T-helper 17 cell (primary cell): ENCODE measurements around the gene APCDD1L. TPM values are rescaled to one million over a fixed set of nuclear protein-coding genes. Genes with fewer than 3 reads are reported as not detected.
"Not testable (repeated sequence)": the region's sequence is repeated elsewhere in the genome, so short reads cannot be mapped to it uniquely, and the experiment has no call there.

Source experiments
- ATAC-seq: fragments of 150-1000 bp; cut with Tn5 transposase; 2 replicates; pipeline ENCODE4 v1.10.0; 2021; ENCODE audit warnings: mild to moderate bottlenecking, moderate library complexity
- DNase-seq, 3 donors: peaks; one replicate each; pipeline versions ENCODE4 v3.0.0 to v3.0.0-alpha.2; 2020 to 2021
- H3K9me3 ChIP-seq: one replicate; pipeline ENCODE4 v1.7.0; 2013; ENCODE audit warnings: low read length, mild to moderate bottlenecking; ENCODE audit not compliant: control insufficient read depth, poor library complexity, severe bottlenecking
- H3K27ac Mint-ChIP-seq: one replicate; pipeline ENCODE4 v1.8.0; 2022; ENCODE audit warnings: mild to moderate bottlenecking, moderate library complexity, mixed read lengths
- H3K27me3 Mint-ChIP-seq: one replicate; pipeline ENCODE4 v1.8.0; 2022; ENCODE audit warnings: mixed read lengths
- H3K36me3 Mint-ChIP-seq: one replicate; pipeline ENCODE4 v1.8.0; 2022; ENCODE audit warnings: low read depth, mixed read lengths
- H3K4me1 Mint-ChIP-seq: one replicate; pipeline ENCODE4 v1.8.0; 2022; ENCODE audit warnings: mild to moderate bottlenecking, mixed read lengths
- H3K4me3 Mint-ChIP-seq: one replicate; pipeline ENCODE4 v1.8.0; 2022; ENCODE audit warnings: mild to moderate bottlenecking, moderate library complexity, mixed read lengths
- total RNA-seq, 4 donors: library from RNA in 2 of 4; stranded (reverse) in 2 of 4; gene quantifications; one replicate each; pipeline ENCODE4 v1.2.3 and lab custom pipeline; 2022 to 2026

APCDD1L gene
- total RNA-seq, 2 donors from 2014 or later = not detected

DNA sequence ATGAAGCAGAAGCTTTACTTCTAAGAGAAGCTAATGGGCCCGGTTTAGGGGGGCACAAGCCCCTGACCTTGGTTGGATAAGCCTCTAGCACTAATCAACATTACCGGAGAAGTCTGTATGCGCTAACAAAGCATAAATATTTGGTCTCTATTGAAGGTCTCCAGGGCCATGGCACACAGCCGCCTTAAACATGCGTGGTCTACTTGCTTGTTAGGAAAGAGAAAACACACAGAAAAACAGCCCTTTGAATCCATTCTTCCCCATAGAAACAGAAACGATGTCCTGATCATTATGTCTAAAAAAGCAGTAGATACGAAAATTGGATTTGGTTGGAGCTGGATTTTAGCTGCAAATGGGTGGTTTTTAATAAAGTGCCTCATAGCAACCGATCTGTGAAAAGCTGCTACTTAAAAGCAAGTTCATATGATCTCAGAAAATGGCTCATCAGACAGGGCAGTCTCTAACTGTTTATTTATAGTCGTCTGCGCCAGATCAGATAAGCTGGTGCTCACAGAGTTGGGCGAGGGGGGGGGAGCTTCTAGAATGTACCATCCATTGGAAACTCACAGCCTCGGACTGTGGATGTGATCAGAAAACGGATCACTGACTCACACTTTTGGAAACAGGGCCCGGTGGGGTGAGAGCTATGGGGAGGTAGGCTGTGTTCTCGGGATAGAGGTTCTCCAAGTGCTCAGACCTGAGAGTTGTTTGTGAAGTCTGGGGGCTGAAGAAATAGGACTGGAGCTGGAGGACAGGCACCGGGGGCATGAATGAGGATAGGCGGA lies 35.3 kb upstream of the APCDD1L start:
- Mint-ChIP-seq H3K27me3 (peaks cover 68% of the 10 kb centered on the region), H3K4me3 (no peak overlapping the region), H3K4me1 (peaks cover 3% of the 10 kb centered on the region), H3K36me3 (peaks cover 8% of the 10 kb centered on the region), H3K27ac (no peak overlapping the region)
- no peaks in the 10 kb centered on the region for H3K9me3 ChIP-seq
- ATAC-seq (no peak), DNase-seq (no peak)

DNA sequence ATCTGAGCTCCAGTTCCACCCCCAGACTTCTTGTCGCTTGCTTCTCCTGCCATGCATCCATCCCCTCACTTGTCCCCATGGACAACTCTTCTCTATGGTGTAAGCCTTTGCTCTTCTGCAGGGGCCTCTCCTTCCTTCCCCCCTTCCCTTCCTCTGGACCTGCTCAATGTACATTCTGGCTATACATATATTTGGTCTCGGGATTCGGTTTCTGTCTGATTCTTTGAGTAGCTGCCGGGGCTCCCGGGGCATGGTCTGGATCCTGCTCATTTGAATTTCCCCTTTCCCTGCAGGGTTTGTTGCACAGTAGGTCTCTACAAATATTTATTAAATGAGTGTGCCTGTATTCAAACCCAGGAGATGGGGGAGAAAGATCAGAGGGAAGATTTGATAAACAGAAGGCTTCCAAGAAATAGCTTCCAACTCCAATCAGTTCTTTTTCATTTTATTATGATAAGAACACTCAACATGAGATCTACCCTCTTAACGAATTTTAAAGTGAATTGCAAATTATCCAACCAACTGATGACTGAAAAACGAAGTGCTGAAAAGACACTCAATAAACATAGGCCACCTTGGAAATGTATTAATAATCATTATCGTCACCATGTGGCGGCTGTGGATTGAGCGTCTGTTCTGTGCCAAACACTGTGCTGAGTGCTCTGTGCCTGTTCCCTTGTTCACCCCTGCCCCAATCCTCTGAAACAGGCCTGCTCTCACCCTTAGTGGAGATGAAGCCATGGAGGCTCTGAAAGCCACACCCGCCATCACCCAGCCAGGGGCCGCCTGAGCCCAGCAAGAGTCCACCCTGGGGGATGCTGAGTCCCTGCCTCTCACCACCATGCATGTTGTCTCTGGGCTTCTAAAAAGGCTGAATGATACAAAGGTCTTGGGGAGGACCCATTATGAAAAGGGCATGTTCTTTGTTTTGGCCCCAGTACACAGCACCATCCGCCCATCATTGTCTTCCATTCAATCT lies 34.3 kb upstream of the APCDD1L start:
- H3K27ac Mint-ChIP-seq = no peak overlapping the region
- H3K36me3 Mint-ChIP-seq = peaks cover 8% of the 10 kb centered on the region
- H3K4me3 Mint-ChIP-seq = no peak overlapping the region
- no peak for ATAC-seq
- peaks cover 3% of the 10 kb centered on the region for H3K4me1 Mint-ChIP-seq
- no peak for DNase-seq
- peaks cover 67% of the 10 kb centered on the region for H3K27me3 Mint-ChIP-seq
- no peaks in the 10 kb centered on the region for H3K9me3 ChIP-seq

DNA sequence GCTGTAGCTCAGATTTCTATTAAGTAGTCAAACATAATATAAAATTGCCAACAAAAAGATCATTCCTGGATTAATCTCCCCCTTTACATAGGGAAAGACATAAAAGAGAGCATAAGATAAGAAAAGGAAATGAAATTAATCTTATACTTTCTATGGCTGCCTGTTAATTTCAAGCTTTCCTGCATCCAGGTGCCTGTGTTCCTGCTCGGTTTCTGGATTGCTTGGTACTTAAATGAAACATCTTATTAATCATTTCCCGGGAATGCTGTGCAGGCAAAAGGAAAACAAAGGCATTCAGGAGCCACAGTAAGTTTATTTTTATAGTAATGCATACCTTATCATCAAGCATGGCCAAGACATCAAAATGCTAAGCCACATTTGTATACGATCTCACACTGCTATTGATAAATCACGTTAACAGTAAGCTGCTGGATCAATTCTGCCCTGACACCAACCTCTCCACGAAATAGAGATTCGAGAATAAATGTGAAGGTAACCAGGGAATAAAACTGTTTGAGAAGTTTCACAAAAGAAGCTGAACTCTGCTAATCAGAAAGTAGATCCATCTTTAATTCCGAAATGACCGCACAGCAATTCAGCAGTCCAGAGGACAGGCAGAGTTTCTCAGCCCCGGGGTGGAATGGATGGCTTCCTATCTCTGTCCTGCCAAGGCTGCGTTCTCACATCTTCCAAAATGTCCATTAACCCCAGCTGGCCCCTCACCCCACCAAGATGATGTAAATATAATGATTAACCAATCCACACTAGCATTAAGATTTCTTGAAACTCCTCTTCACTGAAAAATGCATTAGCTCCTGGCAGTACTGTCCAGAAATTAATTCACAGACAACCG lies 32.6 kb upstream of the APCDD1L start:
- Mint-ChIP-seq H3K27ac (no peak overlapping the region), H3K4me3 (no peak overlapping the region), H3K4me1 (peaks cover 3% of the 10 kb centered on the region), H3K36me3 (peaks cover 6% of the 10 kb centered on the region), H3K27me3 (peaks cover 56% of the 10 kb centered on the region)
- no peaks in the 10 kb centered on the region for H3K9me3 ChIP-seq
- DNase-seq (no peak), ATAC-seq (no peak)

DNA sequence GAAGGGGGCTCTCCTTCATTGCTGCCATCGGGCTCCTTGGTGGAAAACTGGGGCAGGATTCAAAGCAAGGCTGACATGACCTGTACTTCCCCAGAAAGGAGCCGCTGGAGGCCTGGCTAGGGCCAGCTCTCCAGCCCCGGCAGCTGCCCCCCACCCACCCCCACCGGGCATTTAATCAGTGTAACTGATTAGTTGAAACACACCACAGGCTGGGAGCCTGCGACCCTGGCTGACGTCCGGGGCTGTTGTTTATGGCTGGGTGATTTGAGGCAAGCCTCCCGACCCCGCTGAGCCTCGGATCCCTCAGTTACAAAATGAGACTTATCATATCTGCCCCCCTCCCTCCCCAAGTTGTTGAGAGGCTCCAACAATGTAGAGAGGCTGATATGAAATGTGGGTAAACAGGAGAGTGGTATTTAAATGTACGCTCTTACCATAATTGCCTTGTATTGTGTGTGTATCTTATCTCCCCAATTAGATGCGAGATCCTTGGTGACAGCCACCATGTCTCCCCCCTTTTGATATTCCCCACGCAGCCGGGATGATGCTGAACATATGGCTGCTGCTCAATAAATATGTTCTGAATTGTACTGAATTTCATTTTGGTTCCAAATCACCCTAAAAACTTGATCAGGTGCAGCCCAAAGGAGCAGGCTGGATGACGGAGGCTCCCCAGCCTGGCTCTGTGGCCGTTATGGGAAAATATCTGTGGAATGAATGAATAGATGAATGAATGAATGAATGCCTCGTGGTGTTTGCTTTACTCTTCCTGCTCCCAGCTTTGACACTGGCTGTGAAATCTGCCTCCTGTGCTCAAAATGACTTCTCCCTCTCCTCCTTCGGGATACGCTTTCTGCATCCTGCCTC lies 31.8 kb upstream of the APCDD1L start:
- H3K4me3 Mint-ChIP-seq = no peak overlapping the region
- H3K9me3 ChIP-seq = no peaks in the 10 kb centered on the region
- DNase-seq (no peak), ATAC-seq (no peak)
- H3K4me1 Mint-ChIP-seq = peaks cover 3% of the 10 kb centered on the region
- peaks cover 47% of the 10 kb centered on the region for H3K27me3 Mint-ChIP-seq
- no peak overlapping the region for H3K27ac Mint-ChIP-seq
- peaks cover 3% of the 10 kb centered on the region for H3K36me3 Mint-ChIP-seq

DNA sequence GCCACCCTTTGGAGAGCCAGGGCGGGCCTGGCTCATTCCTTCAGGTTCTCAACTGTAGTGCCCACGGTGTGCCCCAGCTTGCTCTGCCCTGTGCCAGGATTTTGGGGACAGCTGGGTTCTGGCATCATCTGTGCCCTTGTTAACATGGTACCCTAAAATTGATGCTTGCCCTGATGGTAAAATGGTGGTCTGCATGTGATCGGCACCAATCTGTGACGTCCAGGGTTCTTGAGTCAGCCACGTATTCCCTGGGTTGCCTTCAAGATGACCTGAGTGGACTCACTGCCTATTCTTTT lies 31.2 kb upstream of the APCDD1L start:
- H3K27ac Mint-ChIP-seq = no peak overlapping the region
- ATAC-seq = no peak
- H3K36me3 Mint-ChIP-seq = peaks cover 3% of the 10 kb centered on the region
- no peak for DNase-seq
- peaks cover 3% of the 10 kb centered on the region for H3K4me1 Mint-ChIP-seq
- no peak overlapping the region for H3K4me3 Mint-ChIP-seq
- peaks cover 48% of the 10 kb centered on the region for H3K27me3 Mint-ChIP-seq
- no peaks in the 10 kb centered on the region for H3K9me3 ChIP-seq

DNA sequence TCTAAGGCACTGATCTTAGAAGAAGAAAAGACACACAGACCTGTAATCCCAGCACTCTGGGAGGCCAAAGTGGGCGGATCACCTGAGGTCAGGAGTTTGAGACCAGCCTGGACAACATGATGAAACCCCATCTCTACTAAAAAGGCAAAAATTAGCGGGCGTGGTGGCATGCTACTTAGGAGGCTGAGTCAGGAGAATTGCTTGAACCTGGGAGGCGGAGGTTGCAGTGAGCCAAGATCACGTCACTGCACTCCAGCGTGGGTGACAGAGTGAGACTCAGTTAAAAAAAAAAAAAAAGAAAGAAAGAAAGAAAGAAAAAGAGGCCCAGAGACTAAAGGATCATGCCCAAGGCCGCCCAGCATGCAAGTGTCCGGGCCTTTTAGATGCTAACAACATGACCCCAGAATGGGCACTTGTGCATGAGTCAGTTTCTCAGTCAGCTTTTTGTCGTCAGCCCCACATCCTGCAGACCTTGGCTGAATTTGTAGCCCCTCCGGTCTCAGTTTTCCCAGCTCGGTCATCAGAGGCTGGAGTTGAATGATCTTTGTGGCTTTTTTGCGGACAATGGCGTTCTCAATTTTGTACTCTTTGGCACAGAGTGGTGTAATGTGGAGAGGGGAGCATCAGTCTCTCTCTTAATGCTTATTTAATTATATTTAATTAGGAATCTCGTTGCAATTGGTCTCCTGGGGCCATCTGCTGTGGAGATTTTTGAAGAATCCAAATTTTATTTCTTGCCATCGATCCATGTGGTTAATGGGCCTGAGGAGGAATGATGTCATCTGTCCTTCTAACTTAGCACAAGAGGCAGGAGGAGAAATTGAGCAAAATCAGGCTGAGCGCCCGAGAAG lies 30.6 kb upstream of the APCDD1L start:
- no peak overlapping the region for H3K4me3 Mint-ChIP-seq
- H3K27ac Mint-ChIP-seq = no peak overlapping the region
- no peaks in the 10 kb centered on the region for H3K9me3 ChIP-seq
- no peak for DNase-seq
- no peak for ATAC-seq
- H3K4me1 Mint-ChIP-seq = peaks cover 3% of the 10 kb centered on the region
- H3K27me3 Mint-ChIP-seq = peaks cover 53% of the 10 kb centered on the region
- H3K36me3 Mint-ChIP-seq = peaks cover 3% of the 10 kb centered on the region

DNA sequence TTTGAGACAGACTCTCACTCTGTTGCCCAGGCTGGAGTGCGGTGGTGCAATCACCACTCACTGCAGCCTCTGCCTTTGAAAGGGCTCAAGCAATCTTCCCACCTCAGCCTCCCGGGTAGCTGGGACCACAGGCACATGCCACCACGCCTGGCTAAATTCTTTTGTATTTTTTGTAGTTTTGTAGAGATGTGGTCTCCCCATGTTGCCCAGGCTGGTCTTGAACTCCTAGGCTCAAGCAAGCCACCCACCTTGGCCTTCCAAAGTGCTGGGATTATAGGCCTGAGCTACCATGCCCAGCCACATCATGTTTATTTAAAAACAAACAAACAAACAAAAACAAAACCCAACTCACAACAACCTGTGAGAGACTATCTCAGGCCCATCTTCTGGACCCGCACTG lies 29.7 kb upstream of the APCDD1L start:
- H3K36me3 Mint-ChIP-seq = peaks cover 3% of the 10 kb centered on the region
- H3K27ac Mint-ChIP-seq = no peak overlapping the region
- ATAC-seq (no peak), DNase-seq (no peak)
- H3K4me1 Mint-ChIP-seq = peaks cover 3% of the 10 kb centered on the region
- H3K9me3 ChIP-seq = no peaks in the 10 kb centered on the region
- H3K4me3 Mint-ChIP-seq = no peak overlapping the region
- peaks cover 46% of the 10 kb centered on the region for H3K27me3 Mint-ChIP-seq

DNA sequence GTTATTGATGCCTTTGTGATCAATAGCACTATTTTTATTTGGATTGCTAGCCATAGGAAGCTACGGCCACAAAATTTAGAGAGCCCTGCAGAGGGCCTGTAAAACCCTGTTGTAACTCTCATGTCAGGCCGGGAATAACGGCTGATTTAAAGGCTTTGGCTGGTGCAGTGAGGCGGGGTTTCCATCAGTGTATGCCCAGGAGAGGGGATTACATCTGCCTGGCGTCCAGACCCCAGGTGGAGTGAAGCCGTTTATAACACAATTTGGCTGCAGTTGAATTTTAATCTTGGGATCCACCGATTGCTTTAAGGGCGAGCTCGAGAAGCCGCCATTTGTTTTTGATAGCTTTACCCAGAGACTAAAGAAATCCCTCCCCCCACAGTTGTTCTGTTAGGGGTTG lies 29.1 kb upstream of the APCDD1L start:
- peaks cover 3% of the 10 kb centered on the region for H3K36me3 Mint-ChIP-seq
- no peak for ATAC-seq
- no peak overlapping the region for H3K4me3 Mint-ChIP-seq

DNA sequence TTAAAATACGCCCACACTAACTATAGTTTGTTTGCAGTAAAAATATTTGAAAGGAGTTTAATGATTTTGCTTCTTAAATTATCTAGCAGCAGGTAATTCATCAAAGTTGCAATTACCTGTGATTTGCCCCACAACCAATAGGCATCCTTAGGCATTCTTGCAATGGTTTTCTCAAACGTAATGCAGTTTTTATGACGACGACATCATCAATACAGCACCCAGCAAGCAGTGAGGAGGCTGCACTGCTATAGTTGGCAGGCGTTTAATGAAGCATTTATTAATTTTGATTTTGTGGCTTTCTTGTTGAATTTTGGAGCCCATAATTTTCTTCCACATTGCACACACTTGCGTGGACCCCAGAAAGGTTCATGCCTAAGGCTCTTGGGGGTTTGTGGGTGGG lies 28.1 kb upstream of the APCDD1L start:
- H3K27me3 Mint-ChIP-seq = peaks cover 31% of the 10 kb centered on the region
- H3K36me3 Mint-ChIP-seq = no peaks in the 10 kb centered on the region
- peaks cover 3% of the 10 kb centered on the region for H3K4me1 Mint-ChIP-seq
- no peak for DNase-seq
- no peak overlapping the region for H3K4me3 Mint-ChIP-seq
- no peak overlapping the region for H3K27ac Mint-ChIP-seq
- no peak for ATAC-seq
- no peaks in the 10 kb centered on the region for H3K9me3 ChIP-seq

More for the DNA sequence above, 29.1 kb upstream of the APCDD1L start:
- Mint-ChIP-seq H3K27ac (no peak overlapping the region), H3K27me3 (peaks cover 39% of the 10 kb centered on the region), H3K4me1 (peaks cover 3% of the 10 kb centered on the region)
- DNase-seq = no peak
- no peaks in the 10 kb centered on the region for H3K9me3 ChIP-seq

DNA sequence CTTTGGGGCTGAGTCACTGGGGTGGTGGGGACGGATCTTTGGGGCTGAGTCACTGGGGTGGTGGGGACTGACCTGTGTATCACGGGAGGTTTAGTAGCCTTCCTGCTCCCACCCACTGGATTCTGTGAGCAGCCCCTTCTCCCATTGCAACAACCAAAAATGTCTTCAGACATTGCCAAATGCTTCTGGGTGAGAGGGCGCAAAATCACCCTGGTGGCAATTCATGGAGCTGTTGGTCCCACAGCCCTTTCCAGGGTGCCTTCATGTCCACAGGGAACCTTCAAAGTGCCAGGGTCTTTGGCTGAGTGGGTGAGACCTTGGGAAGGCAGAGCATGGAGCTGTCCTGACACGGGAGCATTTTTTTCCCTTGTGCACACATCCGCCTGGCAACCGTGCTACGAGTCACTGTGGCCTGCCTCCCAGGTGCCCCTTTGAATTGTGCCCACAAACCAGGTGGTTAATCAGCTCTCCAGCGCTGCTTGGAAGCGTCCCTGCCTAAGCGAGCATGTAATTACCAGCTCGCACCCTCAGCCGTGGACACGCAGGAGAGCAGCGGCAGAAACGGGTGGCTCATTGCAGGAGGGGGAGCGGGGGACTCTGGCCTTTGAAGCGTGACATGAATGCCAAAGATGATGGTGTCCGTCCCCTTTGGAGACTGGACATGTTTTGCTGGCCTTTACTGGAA lies 27.4 kb upstream of the APCDD1L start:
- H3K9me3 ChIP-seq = no peaks in the 10 kb centered on the region
- Mint-ChIP-seq H3K4me1 (peaks cover 3% of the 10 kb centered on the region), H3K36me3 (no peaks in the 10 kb centered on the region), H3K4me3 (no peak overlapping the region), H3K27me3 (peaks cover 24% of the 10 kb centered on the region), H3K27ac (no peak overlapping the region)
- no peak for DNase-seq
- no peak for ATAC-seq

DNA sequence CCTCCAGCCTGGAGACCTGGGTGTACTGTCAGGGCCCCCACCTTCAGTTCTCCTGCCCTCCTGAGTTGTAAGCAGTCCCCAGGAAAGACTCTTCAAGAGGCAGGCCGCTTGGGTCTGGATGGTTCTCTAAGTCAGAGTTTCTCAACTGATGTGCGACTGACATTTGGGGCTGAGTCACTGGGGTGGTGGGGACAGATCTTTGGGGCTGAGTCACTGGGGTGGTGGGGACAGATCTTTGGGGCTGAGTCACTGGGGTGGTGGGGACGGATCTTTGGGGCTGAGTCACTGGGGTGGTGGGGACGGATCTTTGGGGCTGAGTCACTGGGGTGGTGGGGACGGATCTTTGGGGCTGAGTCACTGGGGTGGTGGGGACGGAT lies 26.8 kb upstream of the APCDD1L start:
- H3K36me3 Mint-ChIP-seq, H3K27ac Mint-ChIP-seq, ATAC-seq, DNase-seq, H3K9me3 ChIP-seq, H3K4me3 Mint-ChIP-seq, H3K4me1 Mint-ChIP-seq: not testable (repeated sequence)
- H3K27me3 Mint-ChIP-seq = peaks cover 19% of the 10 kb centered on the region
